A673 (cell line): ENCODE data around the gene VPS52. TPM values are rescaled to one million over a fixed set of nuclear protein-coding genes. Genes with fewer than 3 reads are reported as not detected.

ENCODE experiments used
- BruUV-seq: library from RNA; stranded (reverse); fragments of 400-500 nt; replicated peaks from 2 replicates; lab custom pipeline; 2021; lab: Mats Ljungman, UMichigan
- CTCF ChIA-PET: fragments of 300-600 bp; sonication (Branson Sonifier 250); formaldehyde crosslinking; loops from one replicate; lab custom pipeline; 2022; ENCODE audit warnings: antibody characterized with exemption; lab: Charles Lee
- POLR2A ChIA-PET: fragments of 300-600 bp; sonication (Branson Sonifier 250); formaldehyde crosslinking; loops from one replicate; lab custom pipeline; 2022; ENCODE audit warnings: antibody characterized with exemption; ENCODE audit not compliant: low non-redundant PET; lab: Charles Lee
- DNase-seq: peaks from one replicate; pipeline ENCODE4 v3.0.0-alpha.2; 2015; ENCODE audit warnings: low spot score
- H3K27ac ChIP-seq: fragments of 200-600 bp; sonication (generic); 2 replicates; pipeline ENCODE4 v1.5.1; 2016; ENCODE audit warnings: mixed run types, low read depth, mild to moderate bottlenecking, mixed read lengths, antibody characterized with exemption, low read length; ENCODE audit not compliant: poor library complexity, severe bottlenecking
- H3K27me3 ChIP-seq: fragments of 200-600 bp; sonication (generic); replicated peaks from 2 replicates; pipeline ENCODE4 v1.6.1; 2017; ENCODE audit warnings: mixed run types, low read depth, mild to moderate bottlenecking, mixed read lengths, antibody characterized with exemption, low read length; ENCODE audit not compliant: insufficient read depth, poor library complexity
- H3K36me3 ChIP-seq: fragments of 200-600 bp; sonication (generic); 2 replicates; pipeline ENCODE4 v1.6.1; 2016; ENCODE audit warnings: mixed run types, mild to moderate bottlenecking, mixed read lengths, antibody characterized with exemption, low read length; ENCODE audit not compliant: insufficient read depth, poor library complexity, severe bottlenecking
- H3K4me1 ChIP-seq: fragments of 200-600 bp; sonication (generic); 2 replicates; pipeline ENCODE4 v1.6.1; 2017; ENCODE audit warnings: mixed run types, mild to moderate bottlenecking, mixed read lengths, antibody characterized with exemption, low read length; ENCODE audit not compliant: insufficient read depth, poor library complexity, severe bottlenecking
- H3K4me3 ChIP-seq: fragments of 200-600 bp; sonication (generic); 2 replicates; pipeline ENCODE4 v1.5.1; 2016; ENCODE audit warnings: low read depth, mixed run types, mild to moderate bottlenecking, mixed read lengths, low read length; ENCODE audit not compliant: poor library complexity, severe bottlenecking
- H3K9me3 ChIP-seq: fragments of 200-600 bp; sonication (generic); 2 replicates; pipeline ENCODE4 v1.6.1; 2016; ENCODE audit warnings: mixed run types, low read depth, mild to moderate bottlenecking, mixed read lengths, antibody characterized with exemption, low read length; ENCODE audit not compliant: poor library complexity, severe bottlenecking
- CTCF ChIP-seq: fragments of 300-800, 200-600 bp; sonication (generic); conservative IDR thresholded peaks from 2 replicates; pipeline ENCODE4 v1.5.1; 2017; ENCODE audit warnings: low read depth, mild to moderate bottlenecking, antibody characterized with exemption, low read length, moderate library complexity, mixed read lengths
- EZH2 ChIP-seq: fragments of 200-600 bp; sonication (generic); IDR thresholded peaks from 2 replicates; pipeline ENCODE4 v1.6.1; 2017; ENCODE audit warnings: borderline replicate concordance, low read depth, mild to moderate bottlenecking, mixed read lengths, antibody characterized with exemption, low read length; ENCODE audit not compliant: poor library complexity, severe bottlenecking
- intact Hi-C: fragments of 100-400 bp; cut with micrococcal nuclease; formaldehyde crosslinking; loops from one replicate; pipeline ENCODE4 v1.10.0; 2022; ENCODE audit not compliant: unreplicated experiment
- total RNA-seq: library from RNA; stranded (reverse); gene quantifications from 2 replicates; pipeline ENCODE4 v1.2.3, GENCODE V29; 2021

VPS52 gene
- total RNA-seq, 1 experiment from 2014 or later = 58.2 TPM

- Histone ChIP-seq H3K27ac (peak overlapping the region; percentile 50), H3K4me3 (peak overlapping the region; percentile 53), H3K4me1 (peaks cover 9% of the 10 kb centered on the region), H3K27me3 (no peaks in the 10 kb centered on the region), H3K36me3 (peaks cover 11% of the 10 kb centered on the region), H3K9me3 (no peaks in the 10 kb centered on the region)
- DNase-seq = no peak
- TF ChIP-seq EZH2 (no peak), CTCF (no peak)
- intact Hi-C loops = no loop called here
- ChIA-PET CTCF (interaction anchor here (1.1 kb wide), 1 partner anchor 35 kb away, joined by 4 read pairs; no protein-coding TSS in a partner anchor), POLR2A (no interaction called here)
- no TSS peak for BruUV-seq
Observed at GRCh38 chr6:33213166-33213988, 58.3 kb downstream of the VPS52 start.

DNA sequence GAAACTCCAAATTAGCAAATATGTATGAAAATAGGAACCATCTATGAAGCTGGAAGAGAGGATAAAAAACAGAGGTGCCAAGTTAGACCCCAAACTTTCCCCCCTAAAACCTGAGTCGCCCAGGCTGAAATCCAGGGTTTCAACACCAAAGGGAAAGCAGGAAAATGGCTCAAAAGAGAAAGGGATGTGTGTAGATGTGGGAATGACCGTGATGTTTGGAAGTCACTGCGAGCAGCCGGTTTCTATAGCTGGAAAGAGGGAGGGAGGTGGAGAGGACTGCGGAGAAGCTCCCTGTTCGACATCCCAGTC lies 58.9 kb downstream of the VPS52 start:
- Histone ChIP-seq H3K4me3 (peak overlapping the region; percentile 53), H3K4me1 (peaks cover 9% of the 10 kb centered on the region), H3K9me3 (no peaks in the 10 kb centered on the region), H3K27me3 (no peaks in the 10 kb centered on the region), H3K27ac (peak overlapping the region; percentile 50), H3K36me3 (peaks cover 11% of the 10 kb centered on the region)
- intact Hi-C loops = no loop called here
- TF ChIP-seq EZH2 (no peak), CTCF (no peak)
- ChIA-PET CTCF (interaction anchor here (1.1 kb wide), 1 partner anchor 35 kb away, joined by 4 read pairs; no protein-coding TSS in a partner anchor), POLR2A (no interaction called here)
- DNase-seq = no peak
- no TSS peak for BruUV-seq

GRCh38 chr6:33211666-33212422 lies 59.8 kb downstream of the VPS52 start:
- Histone ChIP-seq H3K27ac (no peak overlapping the region), H3K9me3 (no peaks in the 10 kb centered on the region), H3K4me1 (peaks cover 13% of the 10 kb centered on the region), H3K27me3 (no peaks in the 10 kb centered on the region), H3K4me3 (no peak overlapping the region), H3K36me3 (peaks cover 11% of the 10 kb centered on the region)
- CTCF ChIA-PET = no interaction called here
- BruUV-seq = no TSS peak
- POLR2A ChIA-PET = no interaction called here
- no peak for DNase-seq
- intact Hi-C loops = no loop called here
- TF ChIP-seq CTCF = no peak
- TF ChIP-seq EZH2 = no peak
